A673 (cell line): ENCODE data around the gene CCDC122. TPM values are rescaled to one million over a fixed set of nuclear protein-coding genes. Genes with fewer than 3 reads are reported as not detected.

Source experiments
- BruUV-seq: library from RNA; stranded (reverse); fragments of 400-500 nt; replicated peaks from 2 replicates; lab custom pipeline; 2021; lab: Mats Ljungman, UMichigan
- CTCF ChIA-PET: fragments of 300-600 bp; sonication (Branson Sonifier 250); formaldehyde crosslinking; loops from one replicate; lab custom pipeline; 2022; ENCODE audit warnings: antibody characterized with exemption; lab: Charles Lee
- POLR2A ChIA-PET: fragments of 300-600 bp; sonication (Branson Sonifier 250); formaldehyde crosslinking; loops from one replicate; lab custom pipeline; 2022; ENCODE audit warnings: antibody characterized with exemption; ENCODE audit not compliant: low non-redundant PET; lab: Charles Lee
- DNase-seq: peaks from one replicate; pipeline ENCODE4 v3.0.0-alpha.2; 2015; ENCODE audit warnings: low spot score
- H3K27ac ChIP-seq: fragments of 200-600 bp; sonication (generic); 2 replicates; pipeline ENCODE4 v1.5.1; 2016; ENCODE audit warnings: mixed run types, low read depth, mild to moderate bottlenecking, mixed read lengths, antibody characterized with exemption, low read length; ENCODE audit not compliant: poor library complexity, severe bottlenecking
- H3K27me3 ChIP-seq: fragments of 200-600 bp; sonication (generic); replicated peaks from 2 replicates; pipeline ENCODE4 v1.6.1; 2017; ENCODE audit warnings: mixed run types, low read depth, mild to moderate bottlenecking, mixed read lengths, antibody characterized with exemption, low read length; ENCODE audit not compliant: insufficient read depth, poor library complexity
- H3K36me3 ChIP-seq: fragments of 200-600 bp; sonication (generic); 2 replicates; pipeline ENCODE4 v1.6.1; 2016; ENCODE audit warnings: mixed run types, mild to moderate bottlenecking, mixed read lengths, antibody characterized with exemption, low read length; ENCODE audit not compliant: insufficient read depth, poor library complexity, severe bottlenecking
- H3K4me1 ChIP-seq: fragments of 200-600 bp; sonication (generic); 2 replicates; pipeline ENCODE4 v1.6.1; 2017; ENCODE audit warnings: mixed run types, mild to moderate bottlenecking, mixed read lengths, antibody characterized with exemption, low read length; ENCODE audit not compliant: insufficient read depth, poor library complexity, severe bottlenecking
- H3K4me3 ChIP-seq: fragments of 200-600 bp; sonication (generic); 2 replicates; pipeline ENCODE4 v1.5.1; 2016; ENCODE audit warnings: low read depth, mixed run types, mild to moderate bottlenecking, mixed read lengths, low read length; ENCODE audit not compliant: poor library complexity, severe bottlenecking
- H3K9me3 ChIP-seq: fragments of 200-600 bp; sonication (generic); 2 replicates; pipeline ENCODE4 v1.6.1; 2016; ENCODE audit warnings: mixed run types, low read depth, mild to moderate bottlenecking, mixed read lengths, antibody characterized with exemption, low read length; ENCODE audit not compliant: poor library complexity, severe bottlenecking
- EZH2 ChIP-seq: fragments of 200-600 bp; sonication (generic); IDR thresholded peaks from 2 replicates; pipeline ENCODE4 v1.6.1; 2017; ENCODE audit warnings: borderline replicate concordance, low read depth, mild to moderate bottlenecking, mixed read lengths, antibody characterized with exemption, low read length; ENCODE audit not compliant: poor library complexity, severe bottlenecking
- intact Hi-C: fragments of 100-400 bp; cut with micrococcal nuclease; formaldehyde crosslinking; loops from one replicate; pipeline ENCODE4 v1.10.0; 2022; ENCODE audit not compliant: unreplicated experiment
- total RNA-seq: library from RNA; stranded (reverse); gene quantifications from 2 replicates; pipeline ENCODE4 v1.2.3, GENCODE V29; 2021
- TF ChIP-seq, protein P1 (sequence below): fragments of 300-800, 200-600 bp; sonication (generic); conservative IDR thresholded peaks from 2 replicates; pipeline ENCODE4 v1.5.1; 2017; ENCODE audit warnings: low read depth, mild to moderate bottlenecking, antibody characterized with exemption, low read length, moderate library complexity, mixed read lengths

The CCDC122 gene
- total RNA-seq, 1 experiment from 2014 or later: 2.6 TPM

DNA sequence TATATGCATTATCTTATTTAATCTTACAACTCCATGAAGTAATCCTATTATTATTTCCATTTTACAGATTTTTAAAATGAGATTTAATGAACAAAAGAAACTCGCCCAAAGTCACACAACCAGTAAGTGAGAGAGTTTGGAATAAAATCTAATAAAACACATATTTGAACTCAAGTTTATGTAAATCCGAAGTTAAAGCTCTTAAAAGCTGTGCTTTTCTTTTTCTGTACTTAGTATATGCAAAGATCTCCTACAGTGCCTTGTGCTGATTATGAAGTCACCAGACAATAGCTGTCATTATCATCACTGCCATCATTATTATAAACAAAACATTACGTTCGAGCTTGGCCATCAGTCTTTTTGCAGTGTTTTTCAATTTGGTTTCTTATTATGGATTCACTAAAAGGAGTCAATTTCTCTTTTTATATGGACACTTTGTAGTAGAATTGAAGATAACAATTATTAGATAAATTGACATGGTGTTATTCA is 63.1 kb downstream of the CCDC122 start:
- TF ChIP-seq, protein P1, sequence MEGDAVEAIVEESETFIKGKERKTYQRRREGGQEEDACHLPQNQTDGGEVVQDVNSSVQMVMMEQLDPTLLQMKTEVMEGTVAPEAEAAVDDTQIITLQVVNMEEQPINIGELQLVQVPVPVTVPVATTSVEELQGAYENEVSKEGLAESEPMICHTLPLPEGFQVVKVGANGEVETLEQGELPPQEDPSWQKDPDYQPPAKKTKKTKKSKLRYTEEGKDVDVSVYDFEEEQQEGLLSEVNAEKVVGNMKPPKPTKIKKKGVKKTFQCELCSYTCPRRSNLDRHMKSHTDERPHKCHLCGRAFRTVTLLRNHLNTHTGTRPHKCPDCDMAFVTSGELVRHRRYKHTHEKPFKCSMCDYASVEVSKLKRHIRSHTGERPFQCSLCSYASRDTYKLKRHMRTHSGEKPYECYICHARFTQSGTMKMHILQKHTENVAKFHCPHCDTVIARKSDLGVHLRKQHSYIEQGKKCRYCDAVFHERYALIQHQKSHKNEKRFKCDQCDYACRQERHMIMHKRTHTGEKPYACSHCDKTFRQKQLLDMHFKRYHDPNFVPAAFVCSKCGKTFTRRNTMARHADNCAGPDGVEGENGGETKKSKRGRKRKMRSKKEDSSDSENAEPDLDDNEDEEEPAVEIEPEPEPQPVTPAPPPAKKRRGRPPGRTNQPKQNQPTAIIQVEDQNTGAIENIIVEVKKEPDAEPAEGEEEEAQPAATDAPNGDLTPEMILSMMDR: no peak
- TF ChIP-seq EZH2: no peak

DNA sequence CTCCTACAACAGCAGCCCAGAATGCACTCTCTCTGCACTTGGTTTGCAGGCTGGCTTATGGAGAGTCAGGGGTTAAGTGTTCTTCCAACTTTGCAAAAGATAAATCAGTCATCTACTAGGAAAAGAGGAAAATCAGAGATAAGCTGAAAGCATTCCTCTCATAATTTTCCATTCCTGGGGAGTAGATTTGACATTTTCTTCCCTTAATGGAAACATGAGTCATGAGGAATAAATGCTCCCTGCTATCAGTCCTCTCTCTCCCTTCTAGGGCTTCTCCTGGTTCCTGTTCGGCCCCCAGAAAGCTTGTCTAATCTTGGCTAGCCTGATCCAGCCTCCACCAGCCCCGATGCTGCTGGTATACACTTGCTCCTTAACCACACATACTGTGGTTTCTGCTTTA is 64.3 kb downstream of the CCDC122 start:
- intact Hi-C loops: no loop called here
- POLR2A ChIA-PET: no interaction called here
- H3K4me1 ChIP-seq: peaks cover 4% of the 10 kb centered on the region
- H3K9me3 ChIP-seq: no peaks in the 10 kb centered on the region
- no peak overlapping the region for H3K4me3 ChIP-seq
- CTCF ChIA-PET: no interaction called here
- no peaks in the 10 kb centered on the region for H3K27me3 ChIP-seq
- no peak overlapping the region for H3K27ac ChIP-seq
- TF ChIP-seq, protein P1: no peak
- TF ChIP-seq EZH2: no peak
- H3K36me3 ChIP-seq: no peaks in the 10 kb centered on the region
- BruUV-seq: no TSS peak
- peak; percentile 27 for DNase-seq

More for the DNA sequence above, 63.1 kb downstream of the CCDC122 start:
- no TSS peak for BruUV-seq
- intact Hi-C loops: no loop called here
- no peak overlapping the region for H3K4me3 ChIP-seq
- ChIA-PET POLR2A (no interaction called here), CTCF (no interaction called here)
- peak; percentile 3 for DNase-seq
- H3K27me3 ChIP-seq: no peaks in the 10 kb centered on the region
- H3K4me1 ChIP-seq: peaks cover 4% of the 10 kb centered on the region
- no peak overlapping the region for H3K27ac ChIP-seq
- H3K9me3 ChIP-seq: no peaks in the 10 kb centered on the region
- no peaks in the 10 kb centered on the region for H3K36me3 ChIP-seq

DNA sequence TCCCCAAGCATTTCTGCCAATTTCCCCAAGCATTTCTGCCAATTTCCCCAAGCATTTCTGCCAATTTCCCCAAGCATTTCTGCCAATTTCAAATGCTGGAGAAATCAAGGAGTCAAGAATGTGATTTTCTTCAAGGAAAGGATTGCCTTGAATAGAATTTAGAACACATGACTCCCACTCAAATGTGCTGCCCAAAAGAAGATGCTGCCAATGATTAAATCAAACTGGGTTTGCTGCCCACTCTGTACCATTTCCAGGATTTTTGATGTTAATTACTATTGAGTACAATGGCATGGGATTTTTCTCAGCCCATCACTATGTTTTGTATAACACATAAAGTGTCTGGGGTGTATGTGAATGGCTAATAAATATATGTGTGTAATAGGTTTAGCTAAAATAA is 70.9 kb downstream of the CCDC122 start:
- H3K27me3 ChIP-seq: no peaks in the 10 kb centered on the region
- no TSS peak for BruUV-seq
- TF ChIP-seq EZH2: no peak
- ChIA-PET POLR2A (no interaction called here), CTCF (no interaction called here)
- no peaks in the 10 kb centered on the region for H3K36me3 ChIP-seq
- H3K4me3 ChIP-seq: no peak overlapping the region
- intact Hi-C loops: loop anchor here (10.0 kb wide), 1 partner anchor 614 kb away; no protein-coding TSS in a partner anchor
- no peaks in the 10 kb centered on the region for H3K9me3 ChIP-seq
- no peak overlapping the region for H3K27ac ChIP-seq
- DNase-seq: no peak
- no peaks in the 10 kb centered on the region for H3K4me1 ChIP-seq

DNA sequence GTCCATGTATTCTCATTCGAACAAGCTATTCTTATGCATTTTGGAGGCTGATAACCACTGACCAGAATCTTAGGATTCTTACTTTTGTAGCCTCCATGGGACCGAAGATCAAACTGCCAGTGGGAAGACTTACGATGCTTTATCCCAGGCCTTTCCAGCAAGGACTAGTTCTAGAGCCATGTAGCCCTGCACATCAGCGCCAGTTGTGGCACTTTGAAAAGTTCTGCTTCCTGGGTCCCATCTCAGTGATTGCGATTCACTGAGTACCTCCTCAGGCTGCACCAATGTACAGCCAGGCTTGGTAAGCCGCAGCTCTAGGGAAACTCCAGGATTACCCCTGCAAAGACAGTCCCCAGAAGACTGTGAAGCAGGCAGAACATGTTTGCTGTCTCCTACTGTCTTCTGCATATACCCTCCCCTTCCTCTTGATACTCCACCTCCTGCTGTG is 73.8 kb downstream of the CCDC122 start:
- POLR2A ChIA-PET: no interaction called here
- CTCF ChIA-PET: no interaction called here
- no peak for DNase-seq
- H3K36me3 ChIP-seq: no peaks in the 10 kb centered on the region
- no peaks in the 10 kb centered on the region for H3K27me3 ChIP-seq
- intact Hi-C loops: loop anchor here (2.0 to 10.0 kb wide), 2 partner anchors 611 to 721 kb away; no protein-coding TSS in a partner anchor
- no TSS peak for BruUV-seq
- H3K4me1 ChIP-seq: no peaks in the 10 kb centered on the region
- TF ChIP-seq EZH2: no peak
- TF ChIP-seq, protein P1: no peak
- H3K27ac ChIP-seq: no peak overlapping the region
- H3K9me3 ChIP-seq: no peaks in the 10 kb centered on the region
- H3K4me3 ChIP-seq: no peak overlapping the region
